Measurements from ENCODE around the gene KNCN. TPM values are rescaled to one million over a fixed set of nuclear protein-coding genes. Genes with fewer than 3 reads are reported as not detected.
A peak's percentile ranks its signal among the peaks of the same experiment; 100 is the strongest.

KNCN gene
- total RNA-seq (not detected), polyA plus RNA-seq (not detected)

- DNase-seq (peak in 2 of 6 donors; percentile 17 to 22), FAIRE-seq (no peak), ATAC-seq (no peak)
- TF ChIP-seq CTCF (IDR thresholded peaks at IDR 0.05), result no peak
- Histone ChIP-seq H3K4me3 (no peak within 1 kb of the TSS), H3K27me3 (no peaks in the 10 kb centered on the region), H3K36me3 (no peaks in the 10 kb centered on the region), H3K4me1 (no peaks in the 10 kb centered on the region), H3K27ac (no peak within 1 kb of the TSS), H3K9me3 (no peaks in the 10 kb centered on the region)
- intact Hi-C loops (cut with DNase I), result no loop called here
- 72 to 75% methylated on average over 6 of the region's 6 CpGs for WGBS, 2 donors
These were observed at the start of gene KNCN for GRCh38 chr1:46551597-46552095. Gene KNCN (minus strand): TSS chr1:46551647. CDS start chr1:46551215, 432 bp downstream.

- intact Hi-C loops (cut with DNase I), result no loop called here
- no peak for FAIRE-seq
- Histone ChIP-seq H3K9me3 (no peaks in the 10 kb centered on the region), H3K4me1 (peaks cover 18 to 56% (median 26%) of the 10 kb centered on the region in 3 donors), H3K4me3 (peak overlapping the region in 2 of 4 donors; percentile 1 to 17), H3K27ac (peak overlapping the region in 2 of 4 donors; percentile 85 to 86), H3K27me3 (no peaks in the 10 kb centered on the region), H3K36me3 (no peaks in the 10 kb centered on the region)
- no peak for ATAC-seq
- DNase-seq, result no peak
- no peak for TF ChIP-seq CTCF (IDR thresholded peaks at IDR 0.05)
- 38 to 41% methylated on average over 9 of the region's 9 CpGs for WGBS, 2 donors
These were observed 47.9 kb upstream of the KNCN start for GRCh38 chr1:46599059-46599970.

GRCh38 chr1:46596846-46597245, 45.4 kb upstream of the KNCN start:
- H3K36me3 ChIP-seq, result peaks cover 0 to 24% (median 22%) of the 10 kb centered on the region in 3 donors
- 72 to 75% methylated on average over 3 of the region's 3 CpGs for WGBS, 2 donors
- H3K27ac ChIP-seq, result no peak overlapping the region
- H3K4me1 ChIP-seq, result peaks cover 18 to 42% (median 20%) of the 10 kb centered on the region in 3 donors
- H3K27me3 ChIP-seq, result no peaks in the 10 kb centered on the region
- FAIRE-seq, result no peak
- TF ChIP-seq CTCF (IDR thresholded peaks at IDR 0.05), result no peak
- DNase-seq, result no peak
- intact Hi-C loops (cut with DNase I), result no loop called here
- H3K9me3 ChIP-seq, result no peaks in the 10 kb centered on the region
- no peak for ATAC-seq
- no peak overlapping the region for H3K4me3 ChIP-seq

GRCh38 chr1:46596036-46596435, 44.6 kb upstream of the KNCN start:
- FAIRE-seq, result no peak
- no peak for TF ChIP-seq CTCF (IDR thresholded peaks at IDR 0.05)
- Histone ChIP-seq H3K9me3 (no peaks in the 10 kb centered on the region), H3K27ac (peak overlapping the region in 2 of 4 donors; percentile 2 to 17), H3K4me1 (peaks cover 18 to 36% (median 20%) of the 10 kb centered on the region in 3 donors), H3K27me3 (no peaks in the 10 kb centered on the region), H3K36me3 (peaks cover 0 to 33% (median 28%) of the 10 kb centered on the region in 3 donors), H3K4me3 (no peak overlapping the region)
- no peak for DNase-seq
- no peak for ATAC-seq
- WGBS, 2 donors, result 97 to 99% methylated on average over 1 of the region's 1 CpG
- intact Hi-C loops (cut with DNase I), result no loop called here

All from pancreas (tissue), 10 donors.